Measurements from ENCODE around the gene MYT1.
"Not testable (repeated sequence)": the region's sequence is repeated elsewhere in the genome, so short reads cannot be mapped to it uniquely, and the experiment has no call there.

DNA sequence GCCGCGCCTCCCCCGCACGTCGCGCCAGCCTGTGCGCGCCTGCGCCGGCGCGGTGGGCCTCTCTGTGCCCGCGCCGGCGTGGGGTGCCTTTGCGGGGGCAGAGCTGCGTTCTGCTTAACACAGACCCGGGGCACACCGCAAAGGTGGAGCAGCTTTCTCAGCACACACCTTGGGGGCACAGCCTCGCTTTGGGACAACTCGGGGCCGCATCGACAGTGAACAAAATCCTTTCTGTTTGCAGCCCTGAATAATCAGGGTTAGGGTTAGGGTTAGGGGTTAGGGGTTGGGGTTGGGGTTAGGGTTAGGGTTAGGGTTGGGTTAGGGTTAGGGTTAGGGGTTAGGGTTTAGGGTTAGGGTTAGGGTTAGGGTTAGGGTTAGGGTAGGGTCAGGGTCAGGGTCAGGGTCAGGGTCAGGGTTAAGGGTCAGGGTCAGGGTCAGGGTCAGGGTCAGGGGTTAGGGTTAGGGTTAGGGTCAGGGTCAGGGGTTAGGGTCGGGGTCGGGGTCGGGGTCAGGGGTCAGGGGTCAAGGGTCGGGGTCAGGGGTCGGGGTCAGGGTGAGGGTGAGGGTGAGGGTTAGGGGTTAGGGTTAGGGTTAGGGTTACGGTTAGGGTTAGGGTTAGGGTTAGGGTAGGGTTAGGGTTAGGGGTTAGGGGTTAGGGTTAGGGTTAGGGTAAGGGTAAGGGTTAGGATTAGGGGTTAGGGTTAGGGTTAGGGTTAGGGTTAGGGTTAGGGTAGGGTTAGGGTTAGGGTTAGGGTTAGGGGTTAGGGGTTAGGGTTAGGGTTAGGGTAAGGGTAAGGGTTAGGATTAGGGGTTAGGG is 122.4 kb downstream of the MYT1 start:
- TF ChIP-seq, protein P1, sequence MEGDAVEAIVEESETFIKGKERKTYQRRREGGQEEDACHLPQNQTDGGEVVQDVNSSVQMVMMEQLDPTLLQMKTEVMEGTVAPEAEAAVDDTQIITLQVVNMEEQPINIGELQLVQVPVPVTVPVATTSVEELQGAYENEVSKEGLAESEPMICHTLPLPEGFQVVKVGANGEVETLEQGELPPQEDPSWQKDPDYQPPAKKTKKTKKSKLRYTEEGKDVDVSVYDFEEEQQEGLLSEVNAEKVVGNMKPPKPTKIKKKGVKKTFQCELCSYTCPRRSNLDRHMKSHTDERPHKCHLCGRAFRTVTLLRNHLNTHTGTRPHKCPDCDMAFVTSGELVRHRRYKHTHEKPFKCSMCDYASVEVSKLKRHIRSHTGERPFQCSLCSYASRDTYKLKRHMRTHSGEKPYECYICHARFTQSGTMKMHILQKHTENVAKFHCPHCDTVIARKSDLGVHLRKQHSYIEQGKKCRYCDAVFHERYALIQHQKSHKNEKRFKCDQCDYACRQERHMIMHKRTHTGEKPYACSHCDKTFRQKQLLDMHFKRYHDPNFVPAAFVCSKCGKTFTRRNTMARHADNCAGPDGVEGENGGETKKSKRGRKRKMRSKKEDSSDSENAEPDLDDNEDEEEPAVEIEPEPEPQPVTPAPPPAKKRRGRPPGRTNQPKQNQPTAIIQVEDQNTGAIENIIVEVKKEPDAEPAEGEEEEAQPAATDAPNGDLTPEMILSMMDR (IDR thresholded peaks at IDR 0.05): not testable (repeated sequence)
- not testable (repeated sequence) for TF ChIP-seq POLR2A (IDR thresholded peaks at IDR 0.05; ENCODE audit: low read depth)
